ENCODE data around the gene CDC20B.

Gene CDC20B

DNA sequence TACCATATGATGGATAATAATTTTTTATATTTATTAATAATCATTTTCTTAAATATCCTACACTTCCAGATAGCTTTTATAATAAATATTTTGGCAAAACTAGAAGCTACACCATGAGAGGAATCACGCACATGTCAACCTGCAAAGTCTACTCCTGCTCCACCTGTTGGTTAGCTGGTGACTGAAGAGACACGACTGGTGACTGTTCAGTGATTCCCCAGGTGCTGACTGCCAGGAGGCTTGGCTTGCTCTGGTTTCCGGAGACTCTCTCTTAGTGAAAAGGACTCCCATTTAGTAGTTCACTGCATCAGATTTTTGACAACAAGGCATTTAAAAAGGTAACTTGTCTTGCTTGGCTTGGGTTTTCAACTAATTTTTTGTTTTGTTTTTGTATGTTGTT lies 49.6 kb downstream of the CDC20B start:
- Histone ChIP-seq H3K4me2 (ENCODE audit: low read length) (no peak overlapping the region), H3K9me3 (ENCODE audit: control insufficient read depth, insufficient read depth, low read length) (no peaks in the 10 kb centered on the region), H3K27ac (ENCODE audit: low read depth, low read length) (no peak overlapping the region), H3K4me3 (ENCODE audit: low read length) (no peak overlapping the region), H3K27me3 (ENCODE audit: control insufficient read depth, low read length) (0 out of 2 replicates have a peak, but pooled peaks cover 3% of the 10 kb centered on the region), H3K9me2 (replicated peaks; ENCODE audit: control insufficient read depth, low read length) (no peaks in the 10 kb centered on the region), H3K79me2 (ENCODE audit: control insufficient read depth, low read length) (no peaks in the 10 kb centered on the region), H3K4me1 (ENCODE audit: control insufficient read depth, low read length) (no peaks in the 10 kb centered on the region), H3F3A (ENCODE audit: control insufficient read depth, insufficient read depth) (no peaks in the 10 kb centered on the region), H4K20me1 (ENCODE audit: control insufficient read depth, insufficient read depth, low read depth, low read length) (no peaks in the 10 kb centered on the region), H3K36me3 (ENCODE audit: control insufficient read depth, low read length) (no peaks in the 10 kb centered on the region)
- TF ChIP-seq EZH2phosphoT487 (IDR thresholded peaks at IDR 0.05; ENCODE audit: borderline replicate concordance, low read length) (no peak), CTCF (IDR thresholded peaks at IDR 0.05; ENCODE audit: low read depth, low read length, poor library complexity, severe bottlenecking) (no peak)

- Histone ChIP-seq H3K4me1 (ENCODE audit: control insufficient read depth, low read length) (no peaks in the 10 kb centered on the region), H3K4me3 (ENCODE audit: low read length) (no peak overlapping the region), H3K9me2 (replicated peaks; ENCODE audit: control insufficient read depth, low read length) (no peaks in the 10 kb centered on the region), H3K9me3 (ENCODE audit: control insufficient read depth, insufficient read depth, low read length) (no peaks in the 10 kb centered on the region), H3K27ac (ENCODE audit: low read depth, low read length) (no peak overlapping the region), H3F3A (ENCODE audit: control insufficient read depth, insufficient read depth) (no peaks in the 10 kb centered on the region), H3K79me2 (ENCODE audit: control insufficient read depth, low read length) (no peaks in the 10 kb centered on the region), H3K4me2 (ENCODE audit: low read length) (no peak overlapping the region), H3K27me3 (ENCODE audit: control insufficient read depth, low read length) (peaks cover 8% of the 10 kb centered on the region; the same call in 1 of the 2 replicates), H4K20me1 (ENCODE audit: control insufficient read depth, insufficient read depth, low read depth, low read length) (no peaks in the 10 kb centered on the region), H3K36me3 (ENCODE audit: control insufficient read depth, low read length) (no peaks in the 10 kb centered on the region)
- no peak for TF ChIP-seq CTCF (IDR thresholded peaks at IDR 0.05; ENCODE audit: low read depth, low read length, poor library complexity, severe bottlenecking)
- TF ChIP-seq EZH2phosphoT487 (IDR thresholded peaks at IDR 0.05; ENCODE audit: borderline replicate concordance, low read length): no peak
Observed at GRCh38 chr5:55114061-55114460, 58.9 kb downstream of the CDC20B start.

DNA sequence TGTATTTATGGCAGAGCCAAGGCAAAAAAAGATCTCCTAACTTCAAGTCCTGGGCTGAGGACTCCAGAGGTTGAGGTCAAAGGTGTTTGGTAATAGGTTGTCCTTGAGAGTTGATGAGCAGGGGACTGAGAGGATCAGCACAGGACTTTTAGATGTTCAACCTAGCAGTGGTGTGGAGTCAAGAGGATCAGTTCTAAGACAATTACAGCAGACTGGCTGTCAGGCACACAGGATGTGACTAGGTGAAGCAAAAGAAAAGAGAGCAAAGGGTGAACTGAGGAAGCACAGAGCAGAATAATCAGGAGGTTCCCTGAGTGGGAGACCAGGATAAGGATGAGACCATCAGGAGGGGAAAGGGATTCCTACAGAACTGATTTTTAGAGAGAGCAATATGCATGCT lies 59.6 kb downstream of the CDC20B start:
- H3K9me2 ChIP-seq (replicated peaks; ENCODE audit: control insufficient read depth, low read length): no peaks in the 10 kb centered on the region; the same call in 1 of the 2 replicates
- TF ChIP-seq CTCF (IDR thresholded peaks at IDR 0.05; ENCODE audit: low read depth, low read length, poor library complexity, severe bottlenecking) (no peak), EZH2phosphoT487 (IDR thresholded peaks at IDR 0.05; ENCODE audit: borderline replicate concordance, low read length) (no peak)
- no peaks in the 10 kb centered on the region for H3K9me3 ChIP-seq (ENCODE audit: control insufficient read depth, insufficient read depth, low read length)
- no peaks in the 10 kb centered on the region for H4K20me1 ChIP-seq (ENCODE audit: control insufficient read depth, insufficient read depth, low read depth, low read length)
- H3F3A ChIP-seq (ENCODE audit: control insufficient read depth, insufficient read depth): no peaks in the 10 kb centered on the region
- no peak overlapping the region for H3K27ac ChIP-seq (ENCODE audit: low read depth, low read length)
- H3K27me3 ChIP-seq (ENCODE audit: control insufficient read depth, low read length): peaks cover 8% of the 10 kb centered on the region; the same call in 1 of the 2 replicates
- no peaks in the 10 kb centered on the region for H3K36me3 ChIP-seq (ENCODE audit: control insufficient read depth, low read length)
- H3K4me2 ChIP-seq (ENCODE audit: low read length): no peak overlapping the region
- no peaks in the 10 kb centered on the region for H3K79me2 ChIP-seq (ENCODE audit: control insufficient read depth, low read length)
- no peak overlapping the region for H3K4me3 ChIP-seq (ENCODE audit: low read length)
- no peaks in the 10 kb centered on the region for H3K4me1 ChIP-seq (ENCODE audit: control insufficient read depth, low read length)

All from DOHH2 (cell line).